OCI-LY1 (cell line): ENCODE results near the gene SLU7.

Experiments
- EZH2 ChIP-seq: fragments of 200-600 bp; sonication (generic), shearing (Covaris generic); IDR thresholded peaks from 2 replicates; pipeline ENCODE4 v1.8.0; 2017; ENCODE audit warnings: borderline replicate concordance, mixed run types, mild to moderate bottlenecking, antibody characterized with exemption, low read length, moderate library complexity, mixed read lengths
- TF ChIP-seq, protein P1 (sequence below): fragments of 200-600 bp; sonication (generic), shearing (Covaris generic); IDR thresholded peaks from 2 replicates; pipeline ENCODE4 v1.5.1; 2017; ENCODE audit warnings: mild to moderate bottlenecking, antibody characterized with exemption, low read length, moderate library complexity, mixed read lengths

DNA sequence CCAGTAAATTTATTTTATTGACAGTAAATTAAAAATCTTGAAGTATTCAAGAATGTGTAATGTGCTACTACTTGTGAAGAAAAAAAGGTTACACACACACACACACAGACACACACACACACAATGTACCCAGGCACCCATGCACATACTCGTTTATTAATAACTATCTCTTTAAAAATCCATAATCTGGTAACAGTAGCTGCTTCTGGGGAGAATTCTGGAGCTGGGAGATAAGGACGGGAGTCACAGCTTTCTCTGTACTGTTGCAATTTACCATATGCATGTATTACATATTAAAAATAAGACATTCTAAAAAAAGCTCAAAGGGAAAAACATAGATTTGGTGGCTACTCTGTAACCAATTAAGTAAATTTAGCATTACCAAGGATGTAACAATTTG is 40.6 kb downstream of the SLU7 start:
- TF ChIP-seq, protein P1, sequence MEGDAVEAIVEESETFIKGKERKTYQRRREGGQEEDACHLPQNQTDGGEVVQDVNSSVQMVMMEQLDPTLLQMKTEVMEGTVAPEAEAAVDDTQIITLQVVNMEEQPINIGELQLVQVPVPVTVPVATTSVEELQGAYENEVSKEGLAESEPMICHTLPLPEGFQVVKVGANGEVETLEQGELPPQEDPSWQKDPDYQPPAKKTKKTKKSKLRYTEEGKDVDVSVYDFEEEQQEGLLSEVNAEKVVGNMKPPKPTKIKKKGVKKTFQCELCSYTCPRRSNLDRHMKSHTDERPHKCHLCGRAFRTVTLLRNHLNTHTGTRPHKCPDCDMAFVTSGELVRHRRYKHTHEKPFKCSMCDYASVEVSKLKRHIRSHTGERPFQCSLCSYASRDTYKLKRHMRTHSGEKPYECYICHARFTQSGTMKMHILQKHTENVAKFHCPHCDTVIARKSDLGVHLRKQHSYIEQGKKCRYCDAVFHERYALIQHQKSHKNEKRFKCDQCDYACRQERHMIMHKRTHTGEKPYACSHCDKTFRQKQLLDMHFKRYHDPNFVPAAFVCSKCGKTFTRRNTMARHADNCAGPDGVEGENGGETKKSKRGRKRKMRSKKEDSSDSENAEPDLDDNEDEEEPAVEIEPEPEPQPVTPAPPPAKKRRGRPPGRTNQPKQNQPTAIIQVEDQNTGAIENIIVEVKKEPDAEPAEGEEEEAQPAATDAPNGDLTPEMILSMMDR = no peak
- no peak for TF ChIP-seq EZH2
